Activated effector memory CD4-positive, alpha-beta T cell treated with Interleukin-2 at 50 U/mL for 16 hours (primary cell): Measurements from ENCODE around the gene TMEM255B.

Source experiments
- DNase-seq: peaks from one replicate; pipeline ENCODE4 v3.0.0-alpha.2; 2020

TMEM255B gene

DNA sequence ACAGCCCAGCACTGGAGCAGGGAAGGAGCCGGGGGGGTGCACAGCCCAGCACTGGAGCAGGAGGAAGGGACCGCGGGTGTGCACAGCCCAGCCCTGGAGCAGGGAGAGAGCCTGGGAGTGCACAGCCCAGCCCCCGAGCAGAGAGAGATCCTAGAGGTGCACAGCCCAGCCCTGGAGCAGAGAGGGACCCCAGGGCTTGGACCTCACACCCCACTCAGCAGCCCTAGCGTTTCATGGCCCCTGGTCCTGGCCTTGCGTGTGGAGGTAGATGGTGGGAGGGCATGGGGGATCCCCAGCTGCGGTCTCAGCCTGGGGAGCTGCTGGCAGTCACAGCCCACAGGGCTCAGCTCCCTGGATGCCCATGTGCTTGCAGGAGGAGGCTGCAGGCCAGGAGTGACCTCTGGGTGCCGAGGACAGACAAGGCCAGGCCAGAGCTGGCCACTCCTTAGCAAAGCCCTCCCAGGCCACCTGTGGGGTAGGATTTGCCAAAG, 79.7 kb downstream of the TMEM255B start:
- DNase-seq = no peak

DNA sequence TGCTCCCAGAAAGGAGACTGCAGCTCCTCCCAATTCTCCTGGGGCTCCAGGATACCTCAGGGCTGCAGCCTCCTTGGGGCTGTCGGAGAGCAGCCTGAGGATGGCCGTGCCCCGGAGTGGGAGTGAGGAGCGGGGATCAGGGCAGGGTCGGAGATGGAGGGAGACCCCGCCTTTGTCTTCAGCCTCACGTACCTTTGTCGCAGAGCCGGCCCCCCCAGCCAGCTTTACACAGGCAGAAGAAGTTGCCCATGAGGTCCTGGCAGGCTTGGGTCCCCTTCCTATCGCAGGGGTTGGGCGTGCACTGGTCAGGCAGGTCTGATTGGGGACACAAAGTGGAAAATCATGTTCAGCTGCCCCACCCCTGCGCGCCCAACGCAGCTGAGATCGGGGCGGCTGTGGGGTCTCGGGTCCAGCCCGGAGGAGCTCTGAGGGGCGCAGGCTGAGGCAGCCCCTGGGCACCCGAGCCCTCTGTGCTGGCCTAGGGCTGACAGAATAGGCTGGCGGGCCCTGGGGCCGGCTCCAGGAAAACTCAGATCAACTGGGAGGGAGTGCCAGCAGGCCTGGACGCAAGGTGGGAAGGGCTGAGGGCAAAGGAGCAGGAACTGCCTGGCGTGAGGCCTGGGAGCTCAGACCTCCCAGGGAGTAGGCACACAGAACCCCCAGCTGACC, 80.6 kb downstream of the TMEM255B start:
- DNase-seq = no peak

DNA sequence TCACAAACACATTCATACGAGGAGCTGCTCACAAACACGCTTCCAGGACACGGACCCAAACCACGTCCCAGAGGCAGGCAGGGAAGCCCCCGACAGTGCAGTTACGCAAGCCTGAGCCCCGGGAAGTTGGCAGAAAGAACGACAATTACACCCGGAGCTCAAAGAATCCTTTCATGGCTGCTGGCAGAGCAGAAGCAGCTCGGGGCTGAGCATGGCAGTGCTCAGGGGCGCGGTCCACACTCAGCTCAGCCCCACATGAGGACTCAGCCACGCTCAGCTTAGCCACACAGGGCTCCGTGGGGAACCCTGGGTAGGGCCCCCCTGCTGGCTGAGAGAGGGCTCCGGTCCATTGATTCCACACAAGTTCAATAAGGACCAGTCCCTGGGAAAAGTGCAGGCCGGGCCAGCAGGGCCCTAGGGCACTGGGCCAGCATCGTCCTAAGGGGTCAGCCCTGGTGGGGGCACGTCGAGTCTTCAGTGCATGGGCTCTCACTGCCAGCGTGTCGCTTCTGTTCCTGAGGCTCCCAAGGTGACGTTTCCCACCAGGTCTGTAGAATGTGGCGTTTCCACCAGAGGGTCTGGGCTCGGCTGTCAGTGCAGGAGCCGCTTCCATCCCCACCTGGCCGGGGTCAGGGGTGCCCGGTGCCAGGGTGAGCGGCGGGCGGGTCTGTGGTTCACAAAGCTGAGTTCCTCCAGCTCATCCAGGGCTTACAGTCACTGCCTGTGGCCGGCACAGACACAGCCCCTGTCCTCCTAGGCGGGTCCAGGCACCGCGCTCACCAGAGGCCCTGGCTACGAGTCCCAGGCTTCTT, 81.7 kb downstream of the TMEM255B start:
- no peak for DNase-seq

DNA sequence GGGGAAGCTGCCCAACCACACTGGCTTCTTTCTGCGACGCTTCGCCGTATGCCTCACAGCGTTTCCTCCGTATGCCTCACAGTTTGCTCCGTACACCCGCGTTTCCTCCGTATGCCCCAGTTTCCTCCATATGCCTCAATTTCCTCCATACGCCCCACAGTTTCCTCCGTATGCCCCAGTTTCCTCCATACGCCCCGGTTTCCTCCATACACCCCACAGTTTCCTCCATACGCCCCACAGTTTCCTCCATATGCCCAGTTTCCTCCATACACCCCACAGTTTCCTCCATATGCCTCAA, 82.3 kb downstream of the TMEM255B start:
- DNase-seq = no peak

DNA sequence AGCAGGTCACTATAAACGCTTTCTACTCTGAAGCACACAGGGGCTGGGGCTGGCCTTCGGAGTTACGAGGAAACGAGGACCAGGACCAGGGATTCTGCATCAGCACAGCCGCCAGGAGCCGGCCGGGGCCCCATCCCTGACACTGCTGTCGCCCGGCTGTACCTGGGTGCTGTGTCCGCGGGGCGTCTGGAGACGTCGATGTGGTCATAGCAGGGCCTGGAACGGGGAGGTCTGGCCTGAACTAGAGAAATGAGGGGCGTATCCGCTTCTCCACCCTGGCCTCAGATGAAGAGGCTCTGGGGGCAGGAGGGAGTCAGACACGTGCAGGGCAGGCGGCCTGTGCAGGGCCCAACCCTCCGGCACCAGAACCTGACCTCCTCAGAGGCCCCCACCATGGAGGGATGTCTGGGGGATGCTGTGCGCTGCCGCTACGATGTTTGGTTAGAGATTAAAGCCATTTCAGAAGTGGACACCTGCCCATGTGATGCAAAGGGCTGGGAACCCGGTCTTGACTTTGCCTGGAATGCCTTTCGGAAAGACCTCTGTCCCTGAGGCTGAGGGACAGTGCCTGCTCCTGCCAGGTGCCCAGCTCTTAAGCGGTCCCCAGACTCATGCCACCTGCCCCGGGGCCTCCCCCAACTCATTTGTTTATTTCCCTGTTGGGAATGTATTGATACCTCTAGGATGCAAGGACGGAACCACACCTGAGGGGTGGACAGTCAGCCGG, 83.5 kb downstream of the TMEM255B start:
- DNase-seq = no peak

DNA sequence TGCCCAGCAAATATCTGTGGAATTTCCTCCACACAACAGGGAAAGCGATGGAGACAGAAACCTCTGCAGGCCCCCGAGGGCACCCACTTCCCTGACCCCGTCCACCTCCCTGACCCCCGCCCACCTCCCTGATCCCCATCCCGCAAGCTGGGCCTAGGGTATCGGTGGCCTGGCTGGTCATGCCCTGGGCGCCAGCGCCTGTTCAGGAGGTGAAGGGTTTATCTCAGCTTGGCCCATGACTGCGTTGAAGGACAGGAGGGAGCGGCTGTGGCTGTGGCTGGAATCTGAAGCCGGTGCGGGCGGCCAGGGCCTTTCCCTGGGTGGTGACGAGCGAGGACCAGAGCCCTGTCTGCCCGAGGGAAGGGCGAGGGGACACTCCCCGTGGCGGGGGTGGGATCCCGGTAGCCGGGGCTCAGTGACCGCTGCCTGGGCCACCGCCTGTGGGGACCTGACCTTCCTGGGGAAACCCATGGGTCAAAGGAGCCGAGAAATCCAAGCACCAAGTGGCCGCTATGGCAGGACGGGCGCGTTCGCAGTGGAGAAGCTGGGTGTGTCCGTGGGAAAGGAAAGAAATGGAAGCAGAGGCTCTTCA, 84.1 kb downstream of the TMEM255B start:
- DNase-seq = no peak

DNA sequence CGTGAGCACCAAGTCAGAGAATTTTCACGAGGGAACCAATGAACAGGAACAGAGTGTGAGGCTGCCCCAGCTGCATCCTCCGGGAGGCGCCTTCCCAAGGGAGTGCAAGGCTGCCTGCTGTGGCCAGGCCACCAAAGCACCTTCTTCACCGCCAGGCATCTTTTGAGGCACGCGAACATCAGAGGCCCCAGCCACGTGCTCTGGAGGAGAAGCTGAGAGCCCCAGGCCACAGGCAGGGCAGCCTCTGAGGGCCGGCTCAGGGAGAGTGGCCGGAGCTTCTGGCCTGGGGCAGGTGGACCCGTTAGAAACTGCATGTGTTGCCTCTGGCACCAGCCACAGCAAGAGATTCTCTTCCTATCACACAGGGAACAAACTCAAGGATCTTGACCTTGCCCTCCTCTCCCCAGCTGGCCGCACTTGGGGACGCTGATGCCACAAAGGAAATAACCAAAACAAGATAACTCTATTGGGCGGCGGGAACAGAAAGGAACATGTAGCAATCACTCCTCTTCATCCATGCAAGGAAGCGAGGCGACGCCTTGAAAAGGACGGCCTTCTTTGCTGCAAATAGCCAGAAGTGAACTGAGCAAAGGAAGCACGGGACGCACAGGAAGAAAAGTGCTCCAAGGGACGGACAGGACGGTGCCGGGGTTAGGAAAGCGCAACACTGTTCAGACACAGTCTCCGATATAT, 85.0 kb downstream of the TMEM255B start:
- DNase-seq = no peak

DNA sequence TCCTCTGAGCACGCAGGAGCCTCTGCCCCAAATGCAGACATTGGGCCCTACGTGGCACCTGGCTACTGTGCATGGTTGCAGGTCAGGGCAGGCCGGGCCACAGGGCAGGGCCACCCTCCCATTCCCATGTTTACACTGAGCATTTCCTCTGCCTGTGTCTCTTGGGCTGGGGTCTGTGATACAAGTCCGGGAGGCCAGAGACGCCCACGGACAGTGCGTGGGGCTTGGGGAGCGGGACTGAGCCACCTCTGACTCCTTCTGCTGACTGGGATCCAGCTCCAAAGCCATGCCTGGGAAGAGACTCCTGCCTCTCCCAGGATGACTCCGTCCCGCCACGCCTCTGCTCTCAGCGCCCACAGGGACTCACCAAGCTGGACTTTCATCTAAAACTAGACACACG, 86.0 kb downstream of the TMEM255B start:
- DNase-seq = no peak

DNA sequence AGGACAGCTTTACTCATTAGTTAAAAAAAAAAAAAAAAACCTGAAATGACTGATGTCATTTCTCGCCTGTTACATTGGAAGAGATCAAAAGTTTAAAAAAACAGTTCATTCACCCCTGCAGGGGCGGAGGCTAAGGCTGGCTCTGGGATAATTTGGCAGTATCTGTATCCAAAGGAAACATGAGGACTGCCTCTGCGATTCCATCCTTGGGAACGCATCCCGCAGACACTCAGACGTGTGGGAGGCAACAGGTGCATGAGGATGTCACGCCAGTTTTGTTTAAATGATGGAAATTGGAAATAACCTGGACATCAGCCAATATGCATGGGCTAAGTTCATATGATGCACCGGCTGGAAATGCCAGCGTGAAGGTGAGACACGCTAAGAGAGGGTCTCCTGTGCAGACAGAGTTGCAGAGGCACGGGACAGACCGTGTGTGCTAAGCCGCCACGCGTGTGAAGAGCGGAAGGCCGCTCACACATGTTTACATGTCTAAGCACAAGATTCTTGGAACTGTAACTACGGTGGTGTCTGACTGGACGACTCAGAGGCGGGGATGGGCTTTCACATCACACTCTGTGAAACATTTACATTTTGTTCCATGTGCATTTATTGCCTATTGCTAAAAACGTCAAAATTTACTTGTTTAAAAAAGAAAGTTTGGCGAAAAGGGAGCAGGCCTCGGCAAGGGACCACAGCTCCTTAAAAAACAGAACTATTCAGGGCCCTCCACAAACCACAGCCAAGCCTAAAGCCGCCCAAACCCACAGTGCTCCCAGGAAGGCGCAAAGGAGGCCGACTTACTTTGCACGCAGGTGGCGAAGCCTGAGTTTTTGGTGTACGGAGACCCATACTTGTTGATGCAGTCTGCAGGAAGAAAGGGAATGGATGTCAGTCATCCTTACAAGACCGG, 87.0 kb downstream of the TMEM255B start:
- DNase-seq = no peak

DNA sequence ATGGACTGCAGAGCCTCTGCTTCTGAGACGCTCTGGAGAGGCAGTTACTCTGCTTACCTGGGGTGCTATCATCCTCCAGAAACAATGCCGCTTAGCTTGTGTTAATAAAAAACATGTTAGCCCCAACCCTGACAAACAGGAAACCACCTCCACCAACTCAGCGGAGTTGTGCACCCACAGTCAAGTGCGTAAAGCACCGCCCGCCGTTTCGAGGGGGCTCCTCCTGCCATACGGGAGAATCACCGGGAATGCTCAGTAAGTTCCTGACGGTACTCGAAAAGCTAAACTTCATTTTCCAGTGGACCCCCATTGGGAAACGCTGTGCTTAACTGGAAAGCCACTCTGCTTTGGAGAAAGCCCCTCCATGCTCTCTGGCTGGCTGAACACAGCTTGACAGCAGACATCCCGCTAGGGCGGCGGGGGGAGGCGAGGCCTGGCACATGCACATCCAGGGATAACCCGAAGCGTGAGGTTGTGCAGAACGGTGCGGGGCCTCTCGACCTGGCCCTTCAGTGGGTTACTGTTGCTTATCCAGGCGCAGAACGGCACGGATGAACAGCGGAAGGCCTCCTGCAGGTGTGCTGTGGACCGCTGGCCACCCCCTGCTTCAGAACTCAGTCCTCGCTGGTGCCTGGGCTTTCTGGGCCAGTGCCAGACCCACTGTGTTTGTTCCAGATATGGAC, 87.8 kb downstream of the TMEM255B start:
- peak; percentile 27 for DNase-seq

DNA sequence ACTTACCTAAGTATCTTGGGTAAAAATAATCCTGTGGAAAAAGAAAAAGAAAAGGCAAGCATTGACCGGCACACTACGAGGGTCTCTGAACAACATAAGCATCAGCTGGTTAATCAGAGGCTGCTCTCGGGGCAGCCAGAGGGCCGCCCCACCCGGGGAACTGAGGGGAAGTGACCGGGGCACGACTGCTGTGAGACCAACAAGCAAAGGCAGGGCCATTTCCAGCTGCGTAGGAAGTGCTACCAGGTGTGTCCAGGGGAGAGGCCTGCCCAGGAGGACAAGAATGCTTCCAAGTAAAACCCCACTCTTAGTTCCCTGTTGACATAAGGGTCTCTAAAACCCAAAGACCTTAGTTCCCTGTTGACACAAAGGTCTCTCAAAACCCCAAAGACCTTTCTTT, 89.0 kb downstream of the TMEM255B start:
- DNase-seq = no peak

DNA sequence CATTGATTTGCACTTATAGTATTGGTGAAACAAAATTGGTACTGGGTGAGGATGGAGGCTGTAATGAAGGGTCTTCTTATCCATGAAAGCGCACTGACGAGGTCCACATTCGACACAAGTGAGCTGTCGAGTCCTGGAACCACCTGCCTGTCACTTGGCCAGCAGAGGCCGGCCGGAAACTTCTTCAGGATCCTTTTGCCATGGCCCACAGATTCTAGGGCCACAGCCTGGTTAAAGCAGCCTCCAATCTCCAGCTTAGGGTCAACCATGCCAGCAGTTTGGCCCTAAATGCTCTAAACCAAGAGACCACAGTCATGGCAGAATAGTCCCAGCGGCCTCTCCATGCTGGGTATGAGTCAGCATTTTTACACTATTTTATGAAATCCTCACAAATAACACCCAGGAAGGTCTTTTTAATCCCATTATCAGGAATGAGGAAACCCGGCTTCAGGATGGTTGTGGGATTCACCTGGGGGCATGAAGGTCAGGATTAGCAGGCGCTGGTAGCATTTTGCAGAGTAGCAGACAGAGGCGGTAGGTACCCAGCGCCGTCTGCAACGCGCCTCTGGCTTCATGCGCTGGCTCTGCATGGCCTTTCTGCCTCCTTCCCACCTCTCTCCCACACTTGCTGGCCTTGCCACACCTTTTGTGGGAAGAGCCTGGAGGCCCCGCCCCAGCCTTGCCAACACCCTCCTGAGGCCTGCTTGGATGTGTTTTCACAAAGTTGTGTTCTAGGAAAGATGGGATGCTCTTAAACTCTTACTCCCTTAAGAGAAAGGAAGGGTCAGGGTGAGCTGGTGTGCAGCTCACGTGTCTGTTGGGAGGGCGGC, 89.6 kb downstream of the TMEM255B start:
- DNase-seq = no peak

DNA sequence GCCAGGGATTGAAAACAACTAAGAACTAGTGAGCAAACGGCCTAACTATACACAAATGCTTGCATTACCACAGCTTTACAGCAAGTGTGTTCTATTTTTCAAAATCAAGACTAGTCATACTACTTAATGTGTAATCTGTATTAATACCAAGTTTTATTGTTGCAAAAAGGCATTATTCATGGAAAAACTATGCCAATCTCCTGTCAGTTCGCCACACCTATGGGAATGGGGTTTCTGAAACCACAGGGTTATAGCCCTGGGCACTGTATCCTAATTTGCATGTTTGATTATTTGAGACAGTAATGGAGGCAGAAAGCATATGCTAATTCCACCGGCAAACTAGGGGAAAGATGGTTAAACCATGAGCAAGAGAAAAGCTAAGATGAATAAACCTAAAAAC, 90.5 kb downstream of the TMEM255B start:
- no peak for DNase-seq

DNA sequence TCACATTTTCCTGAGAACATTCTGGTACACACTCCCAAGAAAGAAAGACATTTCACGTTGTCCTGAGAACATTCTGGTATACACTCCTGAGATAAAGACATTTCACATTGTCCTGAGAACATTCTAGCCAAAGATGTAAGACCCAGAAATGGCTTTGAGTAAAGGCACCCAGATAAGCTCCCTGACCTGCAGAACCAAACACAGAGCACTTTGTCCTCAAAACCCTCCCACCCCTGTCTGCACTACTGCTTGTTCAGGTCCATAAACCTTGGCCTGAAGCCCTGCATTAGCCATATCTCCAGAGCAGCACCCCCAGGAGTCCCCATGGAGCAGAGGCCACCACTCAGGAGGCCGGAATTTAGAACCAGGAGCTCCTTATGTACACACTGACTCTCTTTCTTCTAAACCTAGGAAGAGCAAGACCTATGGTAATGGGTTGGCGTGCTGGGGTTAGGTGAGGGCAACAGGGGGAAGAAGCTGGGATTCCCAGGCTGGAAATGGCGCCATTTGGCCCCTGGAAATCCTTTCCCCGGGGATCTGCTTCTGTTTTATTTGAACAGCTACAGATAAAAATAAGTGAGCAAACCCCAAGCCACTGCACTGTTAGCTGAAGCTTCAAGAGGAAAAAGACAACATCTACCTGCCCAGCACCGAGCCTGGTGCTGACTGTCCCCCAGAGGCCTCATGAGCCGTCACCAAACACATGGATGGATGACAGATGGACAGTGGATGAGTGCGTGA, 91.1 kb downstream of the TMEM255B start:
- DNase-seq = no peak

DNA sequence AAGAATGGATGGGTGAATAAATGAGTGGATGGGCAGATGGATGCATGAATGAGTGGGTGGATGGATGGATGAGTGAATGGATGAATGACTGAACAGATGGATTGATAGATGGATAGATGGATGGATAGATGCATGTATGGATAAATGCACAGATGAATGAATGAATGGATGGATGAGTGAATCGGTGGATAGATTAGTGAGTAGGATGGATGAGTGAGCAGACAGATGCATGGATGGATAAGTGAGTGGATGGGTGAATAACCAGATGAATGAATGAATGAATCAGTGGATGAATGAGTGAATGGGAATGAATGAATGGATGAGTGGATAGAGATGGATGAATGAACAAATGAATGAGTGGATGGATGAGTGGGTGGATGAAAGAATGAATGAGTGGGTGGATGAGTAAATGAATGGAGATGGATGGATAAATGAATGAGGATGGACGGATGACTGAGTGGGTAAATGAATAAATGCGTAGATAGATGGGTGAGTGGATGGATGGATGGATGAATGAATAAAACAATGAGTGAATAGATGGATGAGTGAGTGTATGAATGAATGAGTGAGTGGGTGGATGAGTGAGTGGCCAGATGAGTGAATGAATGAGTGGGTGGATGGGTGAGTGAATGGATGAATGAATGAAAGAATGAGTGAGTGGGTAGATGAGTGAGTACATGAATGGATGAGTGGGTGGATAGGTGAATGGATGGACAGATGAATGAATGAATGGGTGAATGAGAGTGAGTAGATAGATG, 91.9 kb downstream of the TMEM255B start:
- no peak for DNase-seq

DNA sequence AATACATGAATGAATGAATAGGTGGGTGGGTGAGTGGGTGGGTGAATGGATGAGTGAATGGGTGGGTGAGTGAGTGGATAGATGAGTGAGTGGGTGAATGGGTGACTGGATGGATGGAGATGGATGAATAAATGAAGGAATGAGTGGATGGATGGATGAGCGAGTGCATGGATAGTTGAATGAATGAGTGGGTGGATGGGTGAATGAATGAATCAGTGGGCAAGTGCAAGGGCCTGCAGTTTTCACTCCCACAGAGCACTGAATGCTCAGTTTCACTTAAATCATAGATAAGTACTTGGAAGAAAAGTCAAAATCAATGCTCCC, 92.4 kb downstream of the TMEM255B start:
- no peak for DNase-seq

DNA sequence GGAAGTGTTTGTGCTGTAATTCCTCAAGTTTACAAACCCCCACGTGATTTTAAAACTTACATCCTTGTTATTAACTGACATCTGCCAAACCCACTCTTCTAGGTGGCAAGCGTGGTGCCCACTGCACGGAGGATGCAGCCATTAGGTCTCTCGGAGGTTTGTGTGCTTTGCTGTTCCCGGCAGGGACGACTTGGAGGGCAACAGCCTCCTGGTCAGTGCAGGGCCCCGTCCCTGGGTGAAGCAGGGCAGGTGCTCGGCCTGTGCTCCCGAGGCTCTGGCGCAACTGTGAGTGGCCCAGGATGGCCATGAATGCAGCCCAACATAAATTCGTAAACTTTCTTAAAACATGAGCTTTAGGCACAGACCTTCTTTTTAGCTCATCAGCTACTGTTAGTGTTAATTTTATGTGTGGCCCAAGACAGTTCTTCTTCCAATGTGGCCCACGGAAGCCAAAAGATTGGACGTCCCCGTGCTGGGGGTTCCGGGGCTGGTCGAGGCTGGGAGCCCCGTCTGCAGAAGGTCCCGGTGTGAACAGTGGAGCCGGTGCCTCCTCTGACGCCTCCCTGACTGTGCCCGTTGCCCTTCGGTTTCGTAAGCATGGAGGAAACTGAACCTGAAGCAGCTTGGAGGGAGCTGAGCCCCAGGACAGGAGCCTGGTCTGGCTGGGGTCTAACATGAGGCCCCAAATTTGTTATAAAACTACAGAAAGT, 93.0 kb downstream of the TMEM255B start:
- DNase-seq = no peak
